ENCODE data around the gene ST6GALNAC3. TPM values are rescaled to one million over a fixed set of nuclear protein-coding genes. Genes with fewer than 3 reads are reported as not detected.
"Not testable (repeated sequence)": the region's sequence is repeated elsewhere in the genome, so short reads cannot be mapped to it uniquely, and the experiment has no call there.

ST6GALNAC3 gene
- total and polyA plus RNA-seq, 2 experiments from 2014 or later: 29.4 to 33.3 TPM

GRCh38 chr1:76048219-76048618 is 26.3 kb upstream of the ST6GALNAC3 start:
- no peaks in the 10 kb centered on the region for H3K4me1 ChIP-seq (ENCODE audit: insufficient read depth)
- H2AFZ ChIP-seq: no peak overlapping the region
- 69% methylated on average over 1 of the region's 1 CpG for WGBS (ENCODE audit: low lambda C conversion rate, missing lambda C conversion rate)
- H3K9me2 ChIP-seq (replicated peaks; ENCODE audit: insufficient read depth): no peaks in the 10 kb centered on the region
- no peaks in the 10 kb centered on the region for H3K9me3 ChIP-seq (ENCODE audit: low read depth)
- peak overlapping the region; percentile 5 for H3K27ac ChIP-seq
- no peak overlapping the region for H3K4me3 ChIP-seq
- no peak overlapping the region for H3K4me2 ChIP-seq
- no peaks in the 10 kb centered on the region for H3K79me2 ChIP-seq
- TF ChIP-seq, protein P1, sequence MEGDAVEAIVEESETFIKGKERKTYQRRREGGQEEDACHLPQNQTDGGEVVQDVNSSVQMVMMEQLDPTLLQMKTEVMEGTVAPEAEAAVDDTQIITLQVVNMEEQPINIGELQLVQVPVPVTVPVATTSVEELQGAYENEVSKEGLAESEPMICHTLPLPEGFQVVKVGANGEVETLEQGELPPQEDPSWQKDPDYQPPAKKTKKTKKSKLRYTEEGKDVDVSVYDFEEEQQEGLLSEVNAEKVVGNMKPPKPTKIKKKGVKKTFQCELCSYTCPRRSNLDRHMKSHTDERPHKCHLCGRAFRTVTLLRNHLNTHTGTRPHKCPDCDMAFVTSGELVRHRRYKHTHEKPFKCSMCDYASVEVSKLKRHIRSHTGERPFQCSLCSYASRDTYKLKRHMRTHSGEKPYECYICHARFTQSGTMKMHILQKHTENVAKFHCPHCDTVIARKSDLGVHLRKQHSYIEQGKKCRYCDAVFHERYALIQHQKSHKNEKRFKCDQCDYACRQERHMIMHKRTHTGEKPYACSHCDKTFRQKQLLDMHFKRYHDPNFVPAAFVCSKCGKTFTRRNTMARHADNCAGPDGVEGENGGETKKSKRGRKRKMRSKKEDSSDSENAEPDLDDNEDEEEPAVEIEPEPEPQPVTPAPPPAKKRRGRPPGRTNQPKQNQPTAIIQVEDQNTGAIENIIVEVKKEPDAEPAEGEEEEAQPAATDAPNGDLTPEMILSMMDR (IDR thresholded peaks at IDR 0.05; ENCODE audit: poor library complexity): no peak
- TF ChIP-seq EZH2phosphoT487 (IDR thresholded peaks at IDR 0.05; ENCODE audit: low read depth, severe bottlenecking, unreplicated experiment): no peak
- TF ChIP-seq EZH2 (IDR thresholded peaks at IDR 0.05; ENCODE audit: borderline replicate concordance): no peak
- H3K27me3 ChIP-seq: no peaks in the 10 kb centered on the region
- no peak for DNase-seq (ENCODE audit: low spot score)
- no peaks in the 10 kb centered on the region for H4K20me1 ChIP-seq (ENCODE audit: insufficient read depth, poor library complexity, severe bottlenecking)
- no peaks in the 10 kb centered on the region for H3K36me3 ChIP-seq (replicated peaks; ENCODE audit: insufficient read depth, low read depth)

GRCh38 chr1:76048926-76049325 is 25.6 kb upstream of the ST6GALNAC3 start:
- DNase-seq (ENCODE audit: low spot score): no peak
- Histone ChIP-seq H3K27ac (no peak overlapping the region), H3K27me3 (no peaks in the 10 kb centered on the region), H3K9me3 (ENCODE audit: low read depth) (no peaks in the 10 kb centered on the region), H4K20me1 (ENCODE audit: insufficient read depth, poor library complexity, severe bottlenecking) (no peaks in the 10 kb centered on the region), H3K4me3 (no peak overlapping the region), H3K79me2 (no peaks in the 10 kb centered on the region), H3K9me2 (replicated peaks; ENCODE audit: insufficient read depth) (no peaks in the 10 kb centered on the region), H2AFZ (no peak overlapping the region), H3K4me2 (no peak overlapping the region), H3K4me1 (ENCODE audit: insufficient read depth) (peaks cover 7% of the 10 kb centered on the region), H3K36me3 (replicated peaks; ENCODE audit: insufficient read depth, low read depth) (no peaks in the 10 kb centered on the region)
- WGBS (ENCODE audit: low lambda C conversion rate, missing lambda C conversion rate): 50% methylated on average over 1 of the region's 1 CpG
- TF ChIP-seq EZH2 (IDR thresholded peaks at IDR 0.05; ENCODE audit: borderline replicate concordance) (no peak), EZH2phosphoT487 (IDR thresholded peaks at IDR 0.05; ENCODE audit: low read depth, severe bottlenecking, unreplicated experiment) (no peak)
- TF ChIP-seq, protein P1 (IDR thresholded peaks at IDR 0.05; ENCODE audit: poor library complexity): no peak

- Histone ChIP-seq H3K36me3 (replicated peaks; ENCODE audit: insufficient read depth, low read depth) (no peaks in the 10 kb centered on the region), H3K9me2 (replicated peaks; ENCODE audit: insufficient read depth) (no peaks in the 10 kb centered on the region), H3K27me3 (no peaks in the 10 kb centered on the region), H4K20me1 (ENCODE audit: insufficient read depth, poor library complexity, severe bottlenecking) (no peaks in the 10 kb centered on the region), H3K4me1 (ENCODE audit: insufficient read depth) (peaks cover 10% of the 10 kb centered on the region), H3K9me3 (ENCODE audit: low read depth) (no peaks in the 10 kb centered on the region), H2AFZ (no peak overlapping the region), H3K79me2 (no peaks in the 10 kb centered on the region), H3K27ac (no peak overlapping the region), H3K4me2 (no peak overlapping the region), H3K4me3 (no peak overlapping the region)
- no peak for DNase-seq (ENCODE audit: low spot score)
- WGBS (ENCODE audit: low lambda C conversion rate, missing lambda C conversion rate): 84% methylated on average over 4 of the region's 4 CpGs
- no peak for TF ChIP-seq EZH2 (IDR thresholded peaks at IDR 0.05; ENCODE audit: borderline replicate concordance)
- TF ChIP-seq, protein P1 (IDR thresholded peaks at IDR 0.05; ENCODE audit: poor library complexity): no peak
- TF ChIP-seq EZH2phosphoT487 (IDR thresholded peaks at IDR 0.05; ENCODE audit: low read depth, severe bottlenecking, unreplicated experiment): no peak
These were observed 25.0 kb upstream of the ST6GALNAC3 start for GRCh38 chr1:76049498-76049897.

DNA sequence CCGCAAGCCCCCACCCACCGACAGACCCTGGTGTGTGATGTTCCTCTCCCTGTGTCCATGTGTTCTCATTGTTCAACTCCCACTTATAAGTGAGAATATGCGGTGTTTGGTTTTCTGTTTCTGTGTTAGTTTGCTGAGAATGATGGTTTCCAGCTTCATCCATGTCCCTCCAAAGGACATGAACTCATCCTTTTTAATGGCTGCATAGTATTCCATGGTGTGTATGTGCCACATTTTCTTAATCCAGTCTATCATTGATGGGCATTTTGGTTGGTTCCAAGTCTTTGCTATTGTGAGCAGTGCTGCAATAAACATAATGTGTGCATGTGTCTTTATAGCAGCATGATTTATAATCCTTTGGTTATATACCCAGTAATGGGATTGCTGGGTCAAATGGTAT is 24.5 kb upstream of the ST6GALNAC3 start:
- not testable (repeated sequence) for H3K4me3 ChIP-seq; DNase-seq (ENCODE audit: low spot score); H3K4me2 ChIP-seq; H3K36me3 ChIP-seq (replicated peaks; ENCODE audit: insufficient read depth, low read depth); H2AFZ ChIP-seq; H3K9me3 ChIP-seq (ENCODE audit: low read depth); H4K20me1 ChIP-seq (ENCODE audit: insufficient read depth, poor library complexity, severe bottlenecking); H3K27me3 ChIP-seq; H3K27ac ChIP-seq; H3K79me2 ChIP-seq; H3K9me2 ChIP-seq (replicated peaks; ENCODE audit: insufficient read depth)
- H3K4me1 ChIP-seq (ENCODE audit: insufficient read depth): peaks cover 10% of the 10 kb centered on the region
- WGBS (ENCODE audit: low lambda C conversion rate, missing lambda C conversion rate): 96% methylated on average over 3 of the region's 3 CpGs

Measured in hepatocyte (in vitro differentiated cells).